Activated effector memory CD4-positive, alpha-beta T cell treated with anti-CD3 and anti-CD28 coated beads, Interleukin-2, amount 50 U/mL, for 16 hours (primary cell): Measurements from ENCODE around the gene NUP93.
"Not testable (repeated sequence)": the region's sequence is repeated elsewhere in the genome, so short reads cannot be mapped to it uniquely, and the experiment has no call there.

ENCODE experiments used
- DNase-seq: peaks from one replicate; pipeline ENCODE4 v3.0.0-alpha.2; 2020

The NUP93 gene

GRCh38 chr16:56781528-56781961 is 51.6 kb downstream of the NUP93 start:
- no peak for DNase-seq

DNA sequence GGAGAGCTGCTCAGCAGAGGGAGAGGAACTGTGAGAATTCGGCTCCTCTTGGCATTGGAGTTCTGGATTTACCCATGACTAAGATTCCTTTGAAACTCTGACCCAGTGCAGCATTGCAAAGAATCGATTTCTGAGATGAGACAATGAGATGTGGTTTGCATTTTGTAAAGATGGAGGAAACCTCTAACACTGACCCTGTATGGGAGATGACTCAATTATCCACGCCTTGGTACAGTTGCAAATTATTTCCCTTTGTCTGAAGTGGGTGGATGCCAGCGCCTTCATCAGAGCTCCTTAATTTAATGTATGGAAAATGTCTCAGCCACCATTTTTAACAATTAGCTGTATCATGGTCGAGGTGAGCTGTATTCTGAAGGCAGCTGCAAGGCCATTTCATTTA is 53.4 kb downstream of the NUP93 start:
- DNase-seq = no peak

- DNase-seq = no peak
Observed at GRCh38 chr16:56785317-56785716, 55.4 kb downstream of the NUP93 start.

DNA sequence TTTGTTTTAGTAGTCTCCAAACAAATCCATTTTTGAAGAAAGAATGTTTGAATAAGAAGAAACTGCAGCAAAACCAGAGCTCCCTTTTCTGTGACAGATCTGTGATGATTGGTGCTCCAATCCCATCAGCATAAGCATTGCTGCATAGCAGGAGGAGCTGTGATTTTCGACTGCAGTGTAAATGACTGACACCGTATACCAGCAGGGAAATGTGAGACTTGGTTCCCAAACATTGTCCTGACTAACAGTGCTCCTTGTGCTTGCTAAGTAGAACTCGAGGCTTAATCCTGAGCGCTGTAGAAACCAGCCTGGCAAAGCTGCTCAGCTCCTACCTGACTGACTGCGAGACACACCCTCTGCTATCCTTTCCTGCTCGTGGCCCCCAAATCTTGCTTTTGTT is 57.2 kb downstream of the NUP93 start:
- DNase-seq = no peak

DNA sequence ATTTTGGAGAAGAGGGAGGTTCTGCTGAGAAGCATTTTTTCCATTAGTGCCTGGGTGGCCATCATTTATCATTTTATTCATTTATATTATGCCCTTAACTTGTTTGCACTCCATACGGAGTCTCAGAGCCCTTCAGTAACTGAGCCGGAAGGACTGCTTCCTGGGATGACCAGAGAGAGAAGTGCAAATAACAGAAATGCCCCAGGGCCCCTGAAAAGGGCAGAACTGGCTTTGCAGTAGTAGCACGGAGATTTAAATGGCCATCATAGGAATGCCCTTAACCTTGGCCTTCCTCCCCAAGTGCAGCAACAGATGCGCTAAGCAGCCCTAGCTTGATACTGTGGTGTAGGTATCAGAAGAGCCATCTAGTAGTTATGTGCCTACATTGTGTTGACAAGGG is 58.5 kb downstream of the NUP93 start:
- no peak for DNase-seq

DNA sequence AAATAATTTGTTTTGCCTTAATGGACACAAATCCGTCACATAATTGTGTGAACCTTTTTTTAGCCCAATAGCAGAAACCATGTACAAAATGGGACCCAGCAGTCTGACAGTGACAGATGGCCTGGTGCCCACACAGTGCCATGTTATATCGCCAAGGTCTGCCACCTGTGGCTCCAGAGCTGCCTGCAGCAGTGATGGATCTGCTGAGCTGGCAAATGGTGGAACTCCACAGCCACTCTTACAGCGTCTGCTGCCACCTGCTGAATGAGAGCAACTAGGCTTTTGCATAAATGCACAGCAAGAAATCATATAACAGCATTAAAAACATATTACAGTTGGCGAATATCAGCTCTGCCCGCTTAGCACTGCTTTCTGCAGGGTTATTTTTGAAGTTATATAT is 59.4 kb downstream of the NUP93 start:
- no peak for DNase-seq

- DNase-seq = no peak
Observed at GRCh38 chr16:56792967-56793366, 63.0 kb downstream of the NUP93 start.

DNA sequence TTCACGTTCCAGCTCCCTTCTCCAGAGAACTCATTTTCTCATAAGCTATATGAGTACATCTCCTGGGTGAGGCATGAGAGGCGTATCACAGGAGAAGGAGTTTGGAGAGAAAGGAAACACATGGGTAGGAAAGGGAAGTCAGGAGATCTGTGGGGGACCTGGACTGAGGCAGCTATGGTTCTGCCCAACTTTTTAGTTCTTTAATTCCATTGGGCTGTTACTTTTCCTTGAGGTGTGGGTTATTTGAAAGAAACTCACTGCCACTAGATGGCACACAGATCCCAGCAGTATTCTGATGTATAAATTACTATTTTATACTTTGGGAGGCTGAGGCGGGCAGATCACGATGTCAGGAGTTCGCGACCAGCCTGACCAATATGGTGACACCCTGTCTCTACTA is 63.6 kb downstream of the NUP93 start:
- DNase-seq = no peak

DNA sequence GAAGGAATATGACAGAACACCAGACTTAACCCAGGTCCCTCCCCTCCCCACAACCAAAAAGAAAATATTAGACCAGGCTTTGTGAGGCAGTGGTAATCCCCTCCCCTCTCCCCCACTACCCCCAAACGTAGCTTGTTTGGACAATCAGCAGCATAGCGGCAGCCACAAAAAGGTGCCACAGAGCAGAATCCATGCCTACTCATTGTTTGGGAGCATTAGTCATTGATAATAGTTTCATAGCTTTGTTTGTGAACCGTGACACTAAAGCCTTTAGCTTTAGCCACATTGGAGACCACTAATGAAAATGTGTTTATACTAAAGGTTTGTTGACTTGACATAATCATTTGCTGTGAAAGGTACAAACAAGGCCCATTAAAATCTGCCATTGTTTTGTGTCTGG is 65.1 kb downstream of the NUP93 start:
- no peak for DNase-seq

DNA sequence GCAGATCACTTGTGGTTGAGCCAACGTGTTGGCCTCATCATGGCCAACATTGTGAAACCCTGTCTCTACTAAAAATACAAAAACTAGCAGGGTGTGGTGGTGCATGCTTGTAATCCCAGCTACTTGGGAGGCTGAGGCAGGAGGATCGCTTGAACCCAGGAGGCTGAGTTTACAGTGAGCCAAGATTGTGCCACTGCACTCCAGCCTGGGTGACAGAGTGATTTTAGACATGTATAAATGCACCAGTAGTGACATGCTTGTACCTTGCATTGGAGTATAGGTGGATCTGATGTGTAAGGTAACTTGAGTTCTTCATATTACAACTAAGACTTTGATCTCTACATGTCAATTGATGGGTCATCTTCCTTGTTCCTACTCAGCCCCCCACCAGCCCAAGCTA is 67.1 kb downstream of the NUP93 start:
- not testable (repeated sequence) for DNase-seq

- DNase-seq = no peak
Observed at GRCh38 chr16:56797861-56798260, 67.9 kb downstream of the NUP93 start.

DNA sequence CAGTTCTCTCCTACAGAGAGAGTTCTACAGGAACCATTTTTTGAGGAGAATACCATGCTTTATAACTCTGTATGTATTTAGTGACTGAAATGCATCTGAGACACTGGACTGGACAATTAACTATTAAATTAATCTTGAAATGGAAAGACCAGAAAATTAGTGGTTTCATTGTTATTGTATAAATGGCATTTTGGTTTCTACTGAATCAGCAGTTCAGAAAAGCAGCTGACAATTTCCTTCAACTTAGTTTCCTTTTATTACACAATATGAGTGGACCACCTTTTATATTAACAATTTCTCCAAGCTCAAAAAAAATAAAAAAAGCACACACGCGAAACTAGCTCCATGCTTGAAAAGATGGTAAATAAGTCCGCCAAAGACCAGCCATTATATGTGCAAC is 69.0 kb downstream of the NUP93 start:
- DNase-seq = no peak

GRCh38 chr16:56800355-56800754 is 70.4 kb downstream of the NUP93 start:
- DNase-seq = no peak

- DNase-seq = no peak
Observed at GRCh38 chr16:56801762-56802161, 71.8 kb downstream of the NUP93 start.

- DNase-seq = no peak
Observed at GRCh38 chr16:56807011-56807675, 77.2 kb downstream of the NUP93 start.

GRCh38 chr16:56807676-56808067 is 77.7 kb downstream of the NUP93 start:
- DNase-seq = not testable (repeated sequence)

DNA sequence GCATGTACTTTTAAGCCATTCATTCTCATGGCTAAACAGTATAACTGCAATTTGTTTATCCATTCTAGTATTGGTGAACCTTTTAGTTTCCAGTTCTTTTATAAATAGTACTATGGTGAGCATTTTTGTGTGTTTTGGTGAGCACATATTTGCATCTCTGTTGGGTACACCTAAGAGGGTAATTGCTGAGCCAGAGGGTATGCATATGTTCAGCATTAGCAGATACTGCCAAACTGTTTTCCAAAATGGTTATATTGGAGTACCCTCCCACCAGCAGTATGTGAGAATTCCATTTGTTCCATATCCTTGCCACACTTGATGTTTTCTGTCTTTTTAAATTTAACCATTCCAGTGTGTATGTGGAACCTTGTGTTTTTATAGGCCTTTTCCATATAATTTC is 81.0 kb downstream of the NUP93 start:
- no peak for DNase-seq

- DNase-seq = not testable (repeated sequence)
Observed at GRCh38 chr16:56811602-56812001, 81.7 kb downstream of the NUP93 start.

DNA sequence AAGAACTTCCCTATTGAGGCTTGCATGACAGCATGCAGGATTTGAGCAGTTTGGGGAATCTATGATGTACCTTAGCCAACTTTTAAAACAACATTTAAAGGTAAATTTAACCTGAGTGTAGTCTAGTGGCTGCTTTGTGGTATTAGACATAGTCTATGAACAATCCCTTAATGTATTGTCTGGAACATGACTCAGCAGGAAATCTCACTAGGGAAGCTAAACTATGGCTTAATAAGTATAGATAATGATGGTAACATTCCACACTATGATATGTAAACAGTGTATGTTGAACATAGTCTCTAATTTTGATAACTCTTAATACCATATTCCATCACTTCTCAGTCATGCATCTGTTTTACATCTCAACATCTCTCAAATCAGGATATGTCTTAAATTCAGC is 83.0 kb downstream of the NUP93 start:
- no peak for DNase-seq

GRCh38 chr16:56814537-56815432 is 84.9 kb downstream of the NUP93 start:
- no peak for DNase-seq

DNA sequence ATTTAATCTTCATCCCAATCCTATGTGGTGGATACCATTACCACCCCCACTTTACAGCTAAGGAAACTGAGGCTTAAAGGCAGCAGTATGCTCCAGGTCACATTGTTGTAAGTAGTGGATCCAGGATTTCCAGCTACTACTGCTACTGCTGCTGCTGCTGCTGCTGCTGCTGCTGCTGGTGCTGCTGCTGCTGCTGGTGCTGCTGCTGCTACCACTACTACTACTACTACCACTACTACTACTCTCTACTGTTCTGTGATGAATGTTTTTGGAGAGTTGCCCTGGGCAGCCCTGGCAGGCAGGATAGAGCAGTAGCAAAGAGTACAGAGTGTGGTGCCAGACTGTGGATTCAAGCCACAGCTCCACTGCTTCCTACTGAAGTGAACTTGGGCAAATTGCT is 85.8 kb downstream of the NUP93 start:
- DNase-seq = no peak

GRCh38 chr16:56817056-56817455 is 87.1 kb downstream of the NUP93 start:
- no peak for DNase-seq

- DNase-seq = no peak
Observed at GRCh38 chr16:56817938-56818337, 88.0 kb downstream of the NUP93 start.

GRCh38 chr16:56823081-56823733 is 93.3 kb downstream of the NUP93 start:
- DNase-seq = no peak
